Stimulated activated CD4-positive, alpha-beta T cell treated with anti-CD3 and anti-CD28 coated beads, Interleukin-12 subunit alpha, Interleukin-12 subunit beta, amount 100 ng/mL, for 24 hours (primary cell): ENCODE results near the gene CTSW.

Experiments used
- DNase-seq, 2 experiments: peaks; one replicate each; pipeline ENCODE4 v3.0.0-alpha.2; 2020; ENCODE audit warnings: low read depth in 2 of 2

Gene CTSW

DNA sequence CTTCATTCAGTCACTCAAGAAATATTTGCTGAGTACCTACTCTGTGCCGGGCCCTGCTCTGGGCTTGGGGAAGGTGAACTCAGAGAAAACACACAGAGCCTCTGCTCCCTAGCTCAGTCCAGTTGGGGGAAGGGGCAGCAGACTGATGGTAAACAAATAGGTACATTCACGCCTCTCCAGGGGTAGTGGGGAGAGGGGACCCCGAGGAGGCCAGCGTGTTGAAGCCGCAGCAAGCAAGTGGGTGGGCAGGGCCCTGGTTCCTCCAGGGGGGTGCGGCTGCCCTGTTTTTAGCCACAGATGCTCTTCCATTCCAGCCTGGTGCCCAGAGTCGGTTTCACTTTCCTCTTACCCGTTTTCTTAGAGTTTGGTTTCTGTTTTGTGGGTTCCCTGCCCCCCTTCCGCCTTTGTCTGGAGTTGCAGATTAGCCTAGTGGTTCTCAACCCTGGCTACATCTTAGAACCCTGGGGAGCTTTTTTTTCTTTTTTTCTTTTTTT, 48.3 kb downstream of the CTSW start:
- DNase-seq = peak; percentile 30 to 61

DNA sequence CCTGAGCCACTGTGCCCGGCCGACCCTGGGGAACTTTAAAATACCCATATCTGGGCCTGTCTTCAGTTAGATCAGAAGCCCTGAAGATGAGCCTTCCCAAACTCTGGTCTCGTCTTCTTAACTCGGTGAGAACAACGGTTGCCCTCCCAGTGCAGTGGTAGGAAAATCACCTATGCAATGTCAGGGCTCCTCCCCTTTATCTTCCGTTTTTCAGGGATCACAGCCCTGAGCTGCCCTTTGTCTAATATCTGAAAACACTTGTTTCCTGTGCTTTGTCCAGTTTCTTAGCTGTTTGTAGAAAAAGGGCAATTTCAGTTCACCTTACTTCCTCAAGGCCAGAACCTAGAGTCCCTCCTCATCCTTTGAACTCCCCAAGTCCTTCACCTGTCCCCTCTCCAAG, 49.0 kb downstream of the CTSW start:
- no peak for DNase-seq

DNA sequence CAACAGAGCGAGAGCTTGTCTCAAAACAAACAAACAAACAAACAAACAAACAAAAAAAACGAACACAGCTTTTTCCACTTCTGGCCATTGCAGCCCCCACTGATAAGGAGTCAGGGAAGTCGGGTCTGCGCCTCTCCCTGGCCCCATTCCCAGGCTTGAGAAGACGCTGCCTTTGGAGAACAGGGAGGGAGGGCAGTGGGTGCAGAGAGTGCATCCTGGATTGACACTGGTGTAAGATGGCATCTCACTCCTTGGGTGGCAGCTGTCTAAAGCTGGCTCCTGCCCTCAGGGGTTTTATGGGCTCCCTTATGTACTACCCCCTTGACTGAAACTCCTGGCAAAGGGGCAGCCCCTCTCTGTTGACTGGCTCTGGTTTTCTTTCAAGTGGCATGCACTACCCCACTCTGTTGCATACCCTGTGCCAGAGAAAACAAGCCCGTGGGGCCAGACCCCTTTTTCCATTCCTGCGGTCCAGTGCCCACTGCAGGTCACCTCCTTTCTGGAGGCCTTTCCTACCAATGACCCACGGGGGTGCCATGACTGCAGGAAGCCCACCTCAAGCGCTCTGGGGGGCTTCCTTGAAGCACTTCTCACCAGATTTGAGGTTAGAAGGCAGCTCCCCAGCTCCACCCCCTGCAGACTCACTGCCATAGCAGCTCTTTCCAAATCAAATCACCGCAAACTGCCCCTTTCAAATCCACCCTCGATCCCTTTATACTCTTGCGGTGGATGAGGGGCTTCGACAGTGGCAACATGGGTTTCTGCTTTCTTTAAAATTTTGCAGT, 52.3 kb downstream of the CTSW start:
- DNase-seq = no peak

DNA sequence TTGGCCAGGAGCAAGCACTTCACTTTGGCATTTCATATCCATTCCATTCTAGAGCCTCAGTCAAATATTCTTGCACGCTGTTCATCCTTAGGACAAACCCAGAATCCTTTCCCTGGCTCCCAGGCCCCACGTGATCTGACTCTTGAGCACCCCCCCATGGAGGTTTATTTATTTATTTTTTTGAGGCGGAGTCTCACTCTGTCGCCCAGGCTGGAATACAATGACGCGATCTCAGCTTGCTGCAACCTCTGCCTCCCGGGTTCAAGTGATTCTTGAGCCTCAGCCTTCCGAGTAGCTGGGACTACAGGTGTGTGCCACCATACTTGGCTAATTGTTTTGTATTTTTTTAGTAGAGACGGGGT, 52.9 kb downstream of the CTSW start:
- DNase-seq = no peak
